Kasumi-1 (cell line): Measurements from ENCODE around the gene DNAH8.
A peak's percentile ranks its signal among the peaks of the same experiment; 100 is the strongest.
"Not testable (repeated sequence)": the region's sequence is repeated elsewhere in the genome, so short reads cannot be mapped to it uniquely, and the experiment has no call there.

Source experiments
- DNase-seq, 2 experiments: peaks; one replicate each; lab custom pipeline; 2025; lab: John Stamatoyannopoulos, UW

DNAH8 gene

DNA sequence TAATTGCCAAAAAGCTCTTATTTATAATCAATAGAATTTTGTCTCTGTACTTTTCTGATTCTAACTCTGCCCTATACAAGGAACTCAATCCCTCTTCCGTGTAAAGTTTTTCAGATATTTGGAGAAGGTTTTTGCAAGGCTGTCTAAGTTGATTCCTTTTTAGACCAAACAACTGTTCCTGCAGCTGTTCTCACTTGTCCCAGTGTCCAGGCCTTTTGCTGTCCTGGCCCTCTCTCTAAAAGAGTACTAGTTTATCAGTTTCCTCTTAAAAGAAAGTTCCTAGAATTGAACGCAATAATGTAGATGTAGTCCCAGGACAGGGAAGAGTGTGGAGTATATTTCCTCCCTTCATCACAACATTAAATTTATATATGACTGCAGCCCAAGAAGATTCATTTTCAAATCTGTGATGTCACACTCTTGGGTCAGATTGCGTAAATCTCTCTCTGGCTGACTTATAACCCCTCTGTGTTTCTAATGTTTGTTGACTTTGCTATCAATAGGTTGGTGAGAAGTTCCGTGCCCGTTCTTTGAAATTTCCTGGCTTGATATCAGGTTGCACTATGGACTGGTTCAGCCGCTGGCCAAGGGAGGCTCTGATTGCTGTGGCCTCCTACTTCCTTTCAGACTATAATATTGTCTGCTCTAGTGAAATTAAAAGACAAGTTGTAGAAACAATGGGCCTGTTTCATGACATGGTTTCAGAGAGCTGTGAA, 194.1 kb downstream of the DNAH8 start:
- DNase-seq = no peak

GRCh38 chr6:38910207-38910606, 195.1 kb downstream of the DNAH8 start:
- DNase-seq = no peak

DNA sequence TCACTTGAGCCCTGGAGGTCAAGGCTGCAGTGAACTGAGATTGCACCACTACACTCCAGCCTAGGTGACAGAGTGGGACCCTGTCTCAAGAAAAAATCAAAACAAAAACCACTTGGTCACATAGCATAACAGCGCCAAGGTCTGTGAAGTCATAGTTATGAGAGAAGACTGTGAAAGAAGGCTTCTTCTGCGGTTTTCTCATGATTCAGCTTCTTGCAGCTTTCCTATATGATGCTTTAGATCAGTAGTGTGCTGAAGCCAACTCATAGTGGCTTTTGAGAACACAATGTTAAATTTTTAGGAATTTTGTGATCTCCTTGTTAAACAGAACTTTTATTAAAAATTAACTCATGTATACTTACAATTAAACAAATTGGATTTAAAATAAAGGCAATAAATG, 197.3 kb downstream of the DNAH8 start:
- DNase-seq = no peak

DNA sequence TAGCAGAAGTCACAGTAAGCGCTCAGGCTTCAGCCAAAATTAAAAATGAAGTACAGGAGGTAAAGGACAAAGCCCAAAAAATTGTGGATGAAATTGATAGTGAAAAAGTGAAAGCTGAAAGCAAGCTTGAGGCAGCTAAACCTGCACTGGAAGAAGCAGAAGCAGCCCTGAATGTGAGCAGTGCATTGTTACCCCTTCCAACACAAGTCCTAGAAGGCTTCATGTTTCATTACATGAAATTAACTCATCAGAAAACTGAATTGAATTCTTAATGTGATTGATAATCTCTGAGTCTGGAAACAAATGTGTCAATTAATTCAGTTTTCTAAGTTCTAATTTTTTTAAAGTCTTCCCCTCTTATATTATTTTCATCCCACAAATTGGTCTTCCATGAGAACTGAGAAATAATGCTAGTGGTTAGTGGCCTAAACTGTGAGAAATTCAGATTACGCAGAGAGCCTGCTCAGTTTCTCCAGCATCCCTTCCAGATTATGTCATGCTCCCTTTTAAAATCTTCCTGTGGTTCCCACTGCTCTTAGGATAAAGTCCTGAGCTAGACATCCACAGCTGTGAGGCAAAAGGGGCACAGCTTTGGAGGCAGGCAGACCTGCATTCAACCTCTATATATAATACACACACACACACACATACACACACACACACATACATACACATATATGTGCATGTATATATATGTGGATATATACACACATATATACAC, 200.3 kb downstream of the DNAH8 start:
- no peak for DNase-seq

DNA sequence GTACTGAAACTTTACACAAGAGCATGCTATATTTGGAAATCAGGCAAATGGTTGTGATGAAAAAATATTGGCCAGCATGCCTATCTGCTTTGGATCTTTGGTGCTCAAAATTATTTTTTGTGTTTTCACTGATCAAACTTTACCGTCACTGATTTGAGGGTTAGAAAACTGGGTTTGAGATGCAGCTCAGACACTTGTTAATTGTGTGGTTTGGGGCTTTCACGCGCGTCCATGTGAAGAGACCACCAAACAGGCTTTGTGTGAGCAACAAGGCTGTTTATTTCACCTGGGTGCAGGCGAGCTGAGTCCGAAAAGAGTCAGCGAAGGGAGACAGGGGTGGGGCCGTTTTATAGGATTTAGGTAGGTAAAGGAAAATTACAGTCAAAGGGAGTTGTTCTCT, 206.4 kb downstream of the DNAH8 start:
- not testable (repeated sequence) for DNase-seq

DNA sequence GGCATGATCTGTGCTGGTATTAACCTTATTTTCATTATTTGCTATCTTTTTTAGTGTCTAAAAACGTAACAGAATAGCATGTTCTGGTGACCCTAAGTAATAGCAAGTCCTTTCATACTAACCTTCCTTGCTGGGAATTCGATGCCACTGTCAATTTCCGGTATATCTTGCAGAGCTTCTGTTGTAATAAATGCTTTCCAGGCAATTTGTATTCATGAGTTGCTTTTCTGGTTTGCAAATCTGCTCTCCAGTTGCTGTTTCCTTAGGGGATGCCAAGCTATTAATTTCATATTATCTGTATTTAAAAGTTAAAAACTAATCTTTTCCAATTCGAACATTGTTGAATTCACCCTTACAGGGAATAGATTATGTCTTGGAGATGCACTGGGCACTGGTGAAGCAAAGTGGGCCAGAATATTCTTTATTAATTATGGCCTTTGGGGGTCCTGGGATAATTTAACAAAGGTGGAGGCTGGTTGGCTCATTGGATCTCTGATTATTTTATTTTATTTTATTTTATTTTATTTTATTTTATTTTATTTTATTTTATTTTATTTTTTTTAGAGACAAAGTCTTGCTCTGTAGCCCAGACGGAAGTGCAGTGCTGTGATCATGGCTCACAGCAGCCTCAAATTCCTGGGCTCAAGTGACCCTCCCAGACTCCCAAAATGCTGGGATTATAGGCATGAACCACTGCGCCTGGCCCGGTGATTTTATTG, 209.8 kb downstream of the DNAH8 start:
- DNase-seq = no peak

GRCh38 chr6:38929560-38929959, 214.4 kb downstream of the DNAH8 start:
- no peak for DNase-seq

DNA sequence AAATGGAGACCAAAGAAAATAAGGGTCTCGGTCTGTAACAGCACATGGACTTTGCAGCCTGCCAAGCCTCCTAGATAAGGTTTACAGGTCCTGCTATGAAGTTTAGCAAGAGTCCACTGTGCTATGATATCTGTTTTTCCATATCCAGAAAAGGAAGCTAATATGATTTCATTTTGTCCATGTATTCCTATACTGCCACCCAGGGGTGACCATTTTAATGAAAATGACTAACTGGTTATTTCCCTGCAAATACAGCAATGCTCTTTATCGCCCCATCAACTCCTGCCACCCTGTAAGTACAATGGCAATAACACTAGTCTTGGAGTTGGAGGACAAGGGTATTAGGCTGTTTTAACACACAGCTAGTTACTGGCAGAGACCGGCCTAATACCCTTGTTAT, 218.3 kb downstream of the DNAH8 start:
- DNase-seq = peak; percentile 44 to 66

DNA sequence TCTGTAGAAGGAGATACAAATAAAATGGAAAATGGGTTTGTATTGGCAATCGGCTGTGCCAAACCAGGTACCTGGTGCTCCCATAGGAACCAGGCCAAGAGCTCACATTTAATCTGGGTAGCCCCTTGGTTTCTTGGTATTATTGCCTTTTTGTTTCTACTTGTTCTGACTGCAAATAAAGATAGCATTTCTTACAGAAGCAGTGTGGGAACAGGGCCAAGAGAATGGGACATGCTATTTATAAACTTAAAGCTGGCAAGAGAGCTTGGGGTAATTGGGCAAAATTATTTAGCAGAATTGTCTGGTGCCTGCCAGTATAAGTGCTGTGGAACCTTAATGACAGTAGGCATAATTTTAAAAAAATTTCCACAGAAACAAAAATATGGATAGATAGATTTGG, 219.9 kb downstream of the DNAH8 start:
- no peak for DNase-seq

DNA sequence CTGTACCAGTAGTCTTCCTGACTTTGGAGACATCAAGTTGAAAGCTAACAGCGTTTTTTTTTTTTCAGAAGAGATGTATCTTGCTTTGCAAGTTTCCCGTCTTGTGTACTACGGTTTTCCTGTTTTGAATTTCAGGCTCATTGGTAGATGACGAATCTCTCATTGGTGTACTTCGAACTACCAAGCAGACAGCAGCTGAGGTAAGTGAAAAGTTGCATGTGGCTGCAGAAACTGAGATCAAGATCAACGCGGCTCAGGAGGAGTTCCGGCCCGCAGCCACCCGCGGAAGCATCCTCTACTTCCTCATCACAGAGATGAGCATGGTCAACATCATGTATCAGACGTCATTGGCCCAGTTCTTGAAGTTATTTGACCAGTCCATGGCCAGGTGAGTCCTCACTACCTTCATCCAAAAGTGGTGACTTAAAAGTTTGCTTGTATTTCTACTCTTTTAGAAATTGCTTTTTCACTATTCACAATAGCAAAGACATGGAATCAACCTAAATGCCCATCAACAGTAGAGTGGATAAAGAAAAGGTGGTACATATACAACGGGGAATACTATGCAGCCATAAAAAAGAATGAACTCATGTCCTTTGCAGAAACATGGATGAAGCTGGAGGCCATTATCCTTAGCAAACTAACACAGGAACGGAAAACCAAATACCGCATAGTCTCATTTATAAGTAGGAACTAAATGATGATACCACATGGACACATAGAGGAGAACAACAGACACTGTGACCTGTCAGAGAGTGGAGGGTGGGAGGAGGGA, 222.9 kb downstream of the DNAH8 start:
- DNase-seq = no peak

GRCh38 chr6:38938741-38939140, 223.6 kb downstream of the DNAH8 start:
- no peak for DNase-seq

- no peak for DNase-seq
Measured at GRCh38 chr6:38942442-38942841, 227.3 kb downstream of the DNAH8 start.

DNA sequence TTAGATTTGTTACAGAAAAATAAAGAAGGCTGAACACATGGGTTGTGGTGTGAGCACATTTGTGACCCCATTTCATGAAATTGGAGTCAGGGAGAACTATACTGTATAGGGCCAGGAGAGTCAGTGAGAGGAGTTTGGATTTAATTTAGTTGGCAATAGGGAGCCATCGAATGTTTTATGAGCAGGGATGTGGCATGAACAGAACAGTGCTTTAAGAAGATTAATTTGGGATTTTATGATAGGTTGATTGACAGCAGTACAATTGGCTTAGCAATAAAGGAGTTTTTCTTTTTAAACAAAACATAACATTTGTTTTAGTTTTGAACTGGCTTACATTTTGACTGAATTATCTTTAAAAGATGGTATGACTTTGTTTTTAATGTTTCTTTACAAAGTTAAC, 227.9 kb downstream of the DNAH8 start:
- no peak for DNase-seq

- no peak for DNase-seq
Measured at GRCh38 chr6:38943964-38944363, 228.9 kb downstream of the DNAH8 start.

DNA sequence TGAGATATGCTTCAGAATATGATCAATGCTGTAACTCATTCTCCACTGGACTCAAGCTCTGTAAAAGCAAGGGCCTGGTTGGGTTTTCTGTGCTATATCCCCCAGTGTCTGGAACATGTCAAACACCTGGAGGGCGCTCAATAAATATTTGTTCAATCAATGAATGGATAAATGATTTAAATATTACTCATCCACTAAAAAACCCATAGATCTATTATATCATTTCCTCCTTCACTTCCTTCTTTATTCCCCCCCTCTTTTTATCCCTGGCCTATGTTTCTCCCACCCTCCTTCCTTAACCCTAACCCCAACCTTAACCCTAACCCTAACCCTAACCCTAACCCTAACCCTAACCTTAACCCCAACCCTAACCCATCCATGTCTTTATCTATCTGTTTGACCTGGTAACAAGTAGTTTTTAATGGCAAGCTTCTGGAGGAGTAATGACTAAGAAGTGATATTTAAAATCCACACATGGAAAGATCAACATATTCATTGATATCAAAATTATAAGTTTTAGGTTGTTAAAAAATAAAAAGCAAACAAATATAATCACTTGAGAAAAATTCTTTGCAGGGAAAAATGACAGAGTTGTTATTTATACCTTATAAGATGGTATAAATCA, 229.7 kb downstream of the DNAH8 start:
- DNase-seq = no peak

GRCh38 chr6:38955861-38956260, 240.8 kb downstream of the DNAH8 start:
- no peak for DNase-seq

- DNase-seq = no peak
Measured at GRCh38 chr6:38957426-38957825, 242.3 kb downstream of the DNAH8 start.

DNA sequence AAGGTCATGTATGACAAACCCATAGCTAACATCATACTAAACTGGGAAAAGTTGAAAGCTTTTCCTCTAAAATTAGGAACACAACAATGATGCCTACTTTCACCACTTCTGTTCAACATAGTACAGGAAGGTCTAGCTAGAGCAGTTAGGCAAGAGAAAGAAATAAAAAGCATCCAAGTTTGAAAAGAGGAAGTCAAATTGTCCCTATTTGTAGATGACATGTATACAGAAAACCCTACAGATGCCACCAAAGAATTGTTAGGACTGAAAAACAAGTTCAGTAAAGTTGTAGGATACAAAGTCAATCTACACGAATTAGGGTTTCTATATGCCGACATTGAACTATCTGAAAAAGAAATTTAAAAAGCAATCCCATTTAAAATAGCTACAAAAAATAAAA, 244.0 kb downstream of the DNAH8 start:
- DNase-seq = no peak

- DNase-seq = no peak
Measured at GRCh38 chr6:38968702-38969149, 253.6 kb downstream of the DNAH8 start.

DNA sequence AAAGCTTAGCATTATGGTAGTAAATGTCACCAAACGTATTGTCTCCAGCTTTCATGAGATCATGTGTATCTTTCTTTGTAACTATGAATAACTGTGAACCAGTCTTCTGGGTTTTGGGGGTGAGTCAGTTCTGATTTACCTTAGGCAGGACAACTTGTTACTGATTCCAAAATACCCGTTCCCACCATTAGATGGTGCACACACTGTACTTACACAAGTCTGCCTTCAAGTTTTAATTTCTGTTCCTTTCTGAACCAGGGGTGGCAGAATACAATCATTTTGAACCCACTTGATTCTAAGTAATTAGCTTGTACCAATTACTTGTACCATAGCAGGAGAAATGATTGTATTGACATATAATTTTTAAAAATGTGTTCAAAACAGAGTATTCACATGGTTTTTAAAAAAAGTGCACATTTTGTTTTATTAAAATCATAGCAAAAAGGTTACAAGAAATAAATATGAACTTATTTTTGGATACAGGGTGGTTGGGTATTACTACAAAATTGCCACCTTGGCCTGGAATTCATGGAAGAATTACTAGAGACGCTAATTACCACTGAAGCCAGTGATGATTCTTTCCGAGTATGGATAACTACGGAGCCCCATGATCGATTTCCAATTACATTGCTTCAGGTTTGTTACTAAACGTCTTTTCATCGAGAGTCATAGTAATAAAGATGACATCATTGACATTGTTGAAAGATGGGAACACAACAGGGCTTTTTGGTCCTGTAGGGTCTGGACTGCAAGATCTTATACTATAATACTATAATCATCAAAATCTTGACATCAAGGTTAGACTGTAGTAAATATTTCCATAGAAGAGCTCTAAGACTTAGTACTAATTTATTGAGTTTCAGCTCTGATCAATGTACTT, 258.3 kb downstream of the DNAH8 start:
- DNase-seq = peak; percentile 84 to 86
